Nephron progenitor cell (in vitro differentiated cells): ENCODE data around the gene LONRF2.
A peak's percentile ranks its signal among the peaks of the same experiment; 100 is the strongest.

Experiments
- DNase-seq: peaks from one replicate; pipeline ENCODE4 v3.0.0; 2021
- H3K27ac Mint-ChIP-seq: 2 replicates; pipeline ENCODE4 v1.8.0; 2021; ENCODE audit warnings: mild to moderate bottlenecking, moderate library complexity, mixed read lengths
- H3K27me3 Mint-ChIP-seq: 2 replicates; pipeline ENCODE4 v1.8.0; 2021; ENCODE audit warnings: mild to moderate bottlenecking, low read depth, mixed read lengths; ENCODE audit not compliant: poor library complexity
- H3K36me3 Mint-ChIP-seq: 2 replicates; pipeline ENCODE4 v1.8.0; 2021; ENCODE audit warnings: low read depth, mixed read lengths
- H3K4me1 Mint-ChIP-seq: 2 replicates; pipeline ENCODE4 v1.8.0; 2021; ENCODE audit warnings: mixed read lengths
- H3K4me3 Mint-ChIP-seq: 2 replicates; pipeline ENCODE4 v1.8.0; 2021; ENCODE audit warnings: mild to moderate bottlenecking, moderate library complexity, mixed read lengths
- H3K9me3 Mint-ChIP-seq: 2 replicates; pipeline ENCODE4 v1.8.0; 2021; ENCODE audit warnings: mild to moderate bottlenecking, moderate library complexity, mixed read lengths
- CTCF ChIP-seq: fragments of 200-600 bp; sonication (generic); IDR thresholded peaks from 2 replicates; pipeline ENCODE4 v1.5.0; 2021; ENCODE audit warnings: antibody characterized with exemption

Gene LONRF2

GRCh38 chr2:100239486-100240210, 82.7 kb downstream of the LONRF2 start:
- TF ChIP-seq CTCF, result no peak
- Mint-ChIP-seq H3K9me3 (no peaks in the 10 kb centered on the region), H3K4me3 (peak overlapping the region; percentile 31), H3K36me3 (no peaks in the 10 kb centered on the region), H3K27me3 (peaks cover 5% of the 10 kb centered on the region), H3K27ac (peak overlapping the region; percentile 86), H3K4me1 (peaks cover 82% of the 10 kb centered on the region)
- peak; percentile 73 for DNase-seq

GRCh38 chr2:100238471-100238870, 83.8 kb downstream of the LONRF2 start:
- Mint-ChIP-seq H3K4me3 (no peak overlapping the region), H3K27ac (no peak overlapping the region), H3K4me1 (peaks cover 87% of the 10 kb centered on the region), H3K9me3 (no peaks in the 10 kb centered on the region), H3K27me3 (no peaks in the 10 kb centered on the region), H3K36me3 (no peaks in the 10 kb centered on the region)
- no peak for DNase-seq
- TF ChIP-seq CTCF, result no peak

GRCh38 chr2:100237770-100238169, 84.5 kb downstream of the LONRF2 start:
- Mint-ChIP-seq H3K4me3 (no peak overlapping the region), H3K36me3 (no peaks in the 10 kb centered on the region), H3K27ac (no peak overlapping the region), H3K27me3 (no peaks in the 10 kb centered on the region), H3K4me1 (peaks cover 80% of the 10 kb centered on the region), H3K9me3 (no peaks in the 10 kb centered on the region)
- peak; percentile 18 for DNase-seq
- no peak for TF ChIP-seq CTCF

GRCh38 chr2:100237163-100237562, 85.1 kb downstream of the LONRF2 start:
- TF ChIP-seq CTCF, result no peak
- no peak for DNase-seq
- Mint-ChIP-seq H3K36me3 (no peaks in the 10 kb centered on the region), H3K27ac (no peak overlapping the region), H3K27me3 (no peaks in the 10 kb centered on the region), H3K4me1 (peaks cover 74% of the 10 kb centered on the region), H3K4me3 (peak overlapping the region; percentile 11), H3K9me3 (no peaks in the 10 kb centered on the region)

- Mint-ChIP-seq H3K27ac (no peak overlapping the region), H3K27me3 (no peaks in the 10 kb centered on the region), H3K36me3 (no peaks in the 10 kb centered on the region), H3K9me3 (no peaks in the 10 kb centered on the region), H3K4me1 (peaks cover 65% of the 10 kb centered on the region), H3K4me3 (no peak overlapping the region)
- TF ChIP-seq CTCF, result no peak
- no peak for DNase-seq
These were observed 86.1 kb downstream of the LONRF2 start for GRCh38 chr2:100236166-100236565.

- no peaks in the 10 kb centered on the region for H3K9me3 Mint-ChIP-seq
- no peak for TF ChIP-seq CTCF
- DNase-seq, result no peak
- H3K36me3 Mint-ChIP-seq, result no peaks in the 10 kb centered on the region
- no peak overlapping the region for H3K27ac Mint-ChIP-seq
- H3K4me1 Mint-ChIP-seq, result peaks cover 60% of the 10 kb centered on the region
- no peak overlapping the region for H3K4me3 Mint-ChIP-seq
- no peaks in the 10 kb centered on the region for H3K27me3 Mint-ChIP-seq
These were observed 86.7 kb downstream of the LONRF2 start for GRCh38 chr2:100235581-100235980.
